ENCODE results near the gene SMYD3. TPM values are rescaled to one million over a fixed set of nuclear protein-coding genes. Genes with fewer than 3 reads are reported as not detected.

SMYD3 gene
- total RNA-seq, 2 donors from 2014 or later = 16.2 to 16.4 TPM

GRCh38 chr1:245877976-245878375, 629.1 kb downstream of the SMYD3 start:
- intact Hi-C loops (cut with DNase I) = loop anchor here (10.0 kb wide), 1 partner anchor 117 kb away; no protein-coding TSS in a partner anchor
- Histone ChIP-seq H3K36me3 (no peaks in the 10 kb centered on the region), H3K9ac (ENCODE audit: low read depth in 2 of 2, low read length in 2 of 2) (no peak overlapping the region), H3K27me3 (no peaks in the 10 kb centered on the region), H3K9me3 (no peaks in the 10 kb centered on the region), H3K27ac (no peak overlapping the region), H3K4me1 (no peaks in the 10 kb centered on the region), H3K4me3 (no peak overlapping the region)
- TF ChIP-seq, protein P1, sequence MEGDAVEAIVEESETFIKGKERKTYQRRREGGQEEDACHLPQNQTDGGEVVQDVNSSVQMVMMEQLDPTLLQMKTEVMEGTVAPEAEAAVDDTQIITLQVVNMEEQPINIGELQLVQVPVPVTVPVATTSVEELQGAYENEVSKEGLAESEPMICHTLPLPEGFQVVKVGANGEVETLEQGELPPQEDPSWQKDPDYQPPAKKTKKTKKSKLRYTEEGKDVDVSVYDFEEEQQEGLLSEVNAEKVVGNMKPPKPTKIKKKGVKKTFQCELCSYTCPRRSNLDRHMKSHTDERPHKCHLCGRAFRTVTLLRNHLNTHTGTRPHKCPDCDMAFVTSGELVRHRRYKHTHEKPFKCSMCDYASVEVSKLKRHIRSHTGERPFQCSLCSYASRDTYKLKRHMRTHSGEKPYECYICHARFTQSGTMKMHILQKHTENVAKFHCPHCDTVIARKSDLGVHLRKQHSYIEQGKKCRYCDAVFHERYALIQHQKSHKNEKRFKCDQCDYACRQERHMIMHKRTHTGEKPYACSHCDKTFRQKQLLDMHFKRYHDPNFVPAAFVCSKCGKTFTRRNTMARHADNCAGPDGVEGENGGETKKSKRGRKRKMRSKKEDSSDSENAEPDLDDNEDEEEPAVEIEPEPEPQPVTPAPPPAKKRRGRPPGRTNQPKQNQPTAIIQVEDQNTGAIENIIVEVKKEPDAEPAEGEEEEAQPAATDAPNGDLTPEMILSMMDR (IDR thresholded peaks at IDR 0.05) = no peak
- DNase-seq = no peak

DNA sequence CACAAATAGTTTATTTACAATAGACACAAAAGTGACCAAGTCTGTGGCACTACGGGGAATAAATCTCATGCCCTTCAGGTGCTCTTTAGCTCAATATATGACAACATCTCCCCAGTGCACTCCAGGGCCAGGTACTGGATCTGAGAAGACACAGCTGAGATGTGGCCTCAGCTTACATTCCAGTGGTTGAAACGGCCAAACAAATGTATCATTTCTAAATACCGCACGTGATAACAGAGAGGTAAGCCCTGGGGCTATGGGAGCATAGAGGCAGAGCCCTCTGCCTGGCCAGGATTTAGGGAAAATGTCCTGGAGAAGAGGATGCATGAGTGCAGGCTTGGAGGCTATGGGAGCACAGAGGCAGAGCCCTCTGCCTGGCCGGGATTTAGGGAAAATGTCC, 630.5 kb downstream of the SMYD3 start:
- Histone ChIP-seq H3K36me3 (no peaks in the 10 kb centered on the region), H3K27ac (no peak overlapping the region), H3K9me3 (no peaks in the 10 kb centered on the region), H3K27me3 (no peaks in the 10 kb centered on the region), H3K9ac (ENCODE audit: low read depth in 2 of 2, low read length in 2 of 2) (no peak overlapping the region), H3K4me3 (no peak overlapping the region), H3K4me1 (no peaks in the 10 kb centered on the region)
- no peak for DNase-seq
- intact Hi-C loops (cut with DNase I) = loop anchor here (10.0 kb wide), 1 partner anchor 118 kb away; no protein-coding TSS in a partner anchor
- TF ChIP-seq, protein P1 (IDR thresholded peaks at IDR 0.05) = no peak

DNA sequence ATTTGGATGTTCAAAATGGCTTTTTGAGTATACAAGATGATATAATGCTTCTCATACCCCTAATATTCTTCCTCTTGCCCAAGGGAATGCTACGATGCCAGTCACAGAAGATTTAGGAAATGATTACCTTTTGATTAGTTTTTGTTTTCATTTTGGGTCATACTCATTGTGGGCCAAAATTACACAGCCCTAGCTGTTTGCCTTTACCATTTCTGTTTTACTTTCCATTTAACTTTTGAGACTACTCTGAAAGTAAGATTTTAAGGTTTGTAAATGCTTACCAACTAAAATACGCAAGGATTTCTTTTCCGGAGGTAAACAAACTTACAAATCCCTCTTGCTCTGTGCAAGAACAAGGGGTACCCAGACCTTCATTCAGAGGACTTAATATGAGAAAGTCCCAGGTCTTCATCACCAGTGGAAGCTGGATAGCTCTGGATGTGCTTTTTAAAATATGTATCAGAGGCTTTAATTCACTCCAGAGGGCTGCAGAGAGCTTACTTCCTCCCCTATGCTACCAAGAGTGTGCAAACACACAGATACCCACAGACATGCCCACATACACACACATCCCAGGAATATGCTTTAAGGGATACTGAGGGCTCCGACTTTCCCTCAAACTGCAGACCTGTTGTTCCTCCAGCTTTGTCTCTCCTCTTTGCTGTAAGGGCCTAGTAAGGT, 631.4 kb downstream of the SMYD3 start:
- no peak for DNase-seq

GRCh38 chr1:245874942-245875580, 632.0 kb downstream of the SMYD3 start:
- H3K36me3 ChIP-seq = no peaks in the 10 kb centered on the region
- no peak overlapping the region for H3K27ac ChIP-seq
- no peaks in the 10 kb centered on the region for H3K9me3 ChIP-seq
- H3K9ac ChIP-seq (ENCODE audit: low read depth in 2 of 2, low read length in 2 of 2) = no peak overlapping the region
- H3K4me1 ChIP-seq = no peaks in the 10 kb centered on the region
- no peak overlapping the region for H3K4me3 ChIP-seq
- DNase-seq = peak; percentile 47
- no peaks in the 10 kb centered on the region for H3K27me3 ChIP-seq
- intact Hi-C loops (cut with DNase I) = loop anchor here (10.0 kb wide), 1 partner anchor 120 kb away; no protein-coding TSS in a partner anchor
- TF ChIP-seq, protein P1 (IDR thresholded peaks at IDR 0.05) = no peak

More for the DNA sequence above, 631.4 kb downstream of the SMYD3 start:
- H3K36me3 ChIP-seq = no peaks in the 10 kb centered on the region
- H3K27ac ChIP-seq = no peak overlapping the region
- no peak overlapping the region for H3K4me3 ChIP-seq
- no peaks in the 10 kb centered on the region for H3K27me3 ChIP-seq
- H3K9me3 ChIP-seq = no peaks in the 10 kb centered on the region
- intact Hi-C loops (cut with DNase I) = loop anchor here (10.0 kb wide), 1 partner anchor 119 kb away; no protein-coding TSS in a partner anchor
- H3K4me1 ChIP-seq = no peaks in the 10 kb centered on the region
- TF ChIP-seq, protein P1 (IDR thresholded peaks at IDR 0.05) = no peak
- H3K9ac ChIP-seq (ENCODE audit: low read depth in 2 of 2, low read length in 2 of 2) = no peak overlapping the region

DNA sequence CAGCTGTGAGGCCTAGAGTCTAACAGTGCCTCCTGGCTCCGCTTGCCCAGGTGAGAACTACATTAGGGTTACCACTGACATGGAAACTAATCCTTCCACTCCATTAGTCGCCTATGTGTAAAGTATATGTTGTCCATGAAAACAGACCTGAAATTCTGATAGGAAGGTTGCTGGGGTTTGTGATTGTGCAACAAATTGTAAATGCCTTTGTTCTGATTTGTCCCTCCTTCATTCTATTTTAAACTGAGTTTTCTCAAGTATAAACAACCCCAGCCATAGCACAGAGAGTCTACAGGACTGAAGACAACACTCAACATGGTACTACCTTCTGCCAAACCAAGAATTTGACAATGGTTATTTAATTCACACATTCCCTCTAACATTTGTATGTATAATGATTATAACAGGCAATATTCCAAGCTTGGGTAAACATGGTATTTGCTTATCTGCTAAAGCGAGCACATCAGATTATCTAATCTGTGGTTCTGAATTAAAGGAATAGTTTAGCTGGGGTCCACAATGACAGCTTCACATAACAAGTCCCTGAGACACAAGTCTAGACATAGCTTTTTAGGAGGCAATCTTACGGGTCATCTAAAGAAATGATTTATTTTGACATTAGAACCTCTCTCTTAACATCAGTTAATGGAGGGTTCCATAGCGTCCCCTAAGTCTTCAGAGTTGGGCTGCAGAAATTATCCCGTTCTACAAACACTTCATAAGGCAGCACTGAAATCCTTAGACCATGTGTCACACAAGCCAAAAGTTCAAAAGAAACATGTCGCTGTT, 633.0 kb downstream of the SMYD3 start:
- no peaks in the 10 kb centered on the region for H3K27me3 ChIP-seq
- no peak overlapping the region for H3K4me3 ChIP-seq
- H3K9ac ChIP-seq (ENCODE audit: low read depth in 2 of 2, low read length in 2 of 2) = no peak overlapping the region
- intact Hi-C loops (cut with DNase I) = loop anchor here (10.0 kb wide), 1 partner anchor 121 kb away; no protein-coding TSS in a partner anchor
- no peaks in the 10 kb centered on the region for H3K36me3 ChIP-seq
- no peaks in the 10 kb centered on the region for H3K4me1 ChIP-seq
- no peak overlapping the region for H3K27ac ChIP-seq
- DNase-seq = no peak
- no peaks in the 10 kb centered on the region for H3K9me3 ChIP-seq
- TF ChIP-seq, protein P1 (IDR thresholded peaks at IDR 0.05) = no peak
